NCI-H1092 treated with DMSO at 0.1 percent for 48 hours (cell line): ENCODE data around the gene C11orf16.
"Not testable (repeated sequence)": the region's sequence is repeated elsewhere in the genome, so short reads cannot be mapped to it uniquely, and the experiment has no call there.

Experiments
- DNase-seq: peaks from one replicate; lab custom pipeline; 2025; lab: John Stamatoyannopoulos, UW

The C11orf16 gene

DNA sequence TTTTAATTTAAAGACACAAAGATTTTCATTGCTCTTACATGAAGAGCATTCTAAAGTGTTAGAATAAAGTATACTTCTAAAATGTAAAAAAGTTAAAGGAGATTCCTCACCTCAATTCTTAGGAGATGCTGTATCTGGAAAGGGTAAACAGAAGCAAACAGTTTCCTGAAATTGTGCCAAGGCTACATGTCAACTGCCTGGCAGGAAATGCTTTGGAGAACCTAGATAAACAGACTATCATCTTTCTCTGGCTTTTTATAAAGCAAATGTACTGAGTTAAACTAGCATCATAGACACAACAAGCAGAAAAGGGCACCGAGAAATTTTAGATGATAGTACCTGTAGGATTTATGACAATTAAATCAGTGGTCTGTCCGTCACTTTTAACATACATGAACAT lies 46.4 kb downstream of the C11orf16 start:
- peak; percentile 45 for DNase-seq

DNA sequence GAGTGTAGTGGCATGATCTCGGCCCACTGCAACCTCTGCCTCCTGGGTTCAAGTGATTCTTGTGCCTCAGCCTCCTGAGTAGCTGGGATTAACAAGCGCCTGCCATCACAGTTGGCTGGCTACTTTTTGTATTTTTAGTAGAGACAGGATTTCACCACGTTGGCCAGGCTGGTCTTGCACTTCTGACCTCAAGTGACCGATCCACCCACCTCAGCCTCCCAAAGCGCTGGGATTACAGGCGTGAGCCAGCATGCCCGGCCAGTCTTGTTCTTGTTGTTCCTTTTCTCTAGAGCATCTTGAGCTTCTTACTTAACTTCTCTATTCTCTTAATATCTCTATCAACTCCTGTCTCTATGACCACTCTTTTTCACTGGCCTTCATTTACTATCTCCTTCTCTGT lies 51.2 kb downstream of the C11orf16 start:
- DNase-seq = not testable (repeated sequence)

DNA sequence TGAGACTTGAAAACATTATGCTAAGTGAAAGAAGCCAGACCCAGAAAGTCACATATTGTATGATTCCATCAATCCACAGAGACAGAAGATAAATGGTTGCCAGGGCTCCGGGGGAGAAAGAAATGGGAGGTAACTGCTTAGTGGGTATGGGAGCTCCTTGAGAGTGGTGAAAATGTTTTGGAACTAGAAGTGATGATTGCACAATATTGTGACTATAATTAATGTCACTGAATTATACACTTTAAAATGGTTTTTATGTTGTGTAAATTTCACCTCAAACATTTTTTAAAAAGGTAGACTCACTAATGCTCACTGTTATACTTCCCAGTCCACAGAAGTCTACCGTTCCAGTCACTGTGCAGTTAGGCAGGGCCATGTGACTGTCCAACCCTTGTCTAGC lies 54.0 kb downstream of the C11orf16 start:
- DNase-seq = no peak

DNA sequence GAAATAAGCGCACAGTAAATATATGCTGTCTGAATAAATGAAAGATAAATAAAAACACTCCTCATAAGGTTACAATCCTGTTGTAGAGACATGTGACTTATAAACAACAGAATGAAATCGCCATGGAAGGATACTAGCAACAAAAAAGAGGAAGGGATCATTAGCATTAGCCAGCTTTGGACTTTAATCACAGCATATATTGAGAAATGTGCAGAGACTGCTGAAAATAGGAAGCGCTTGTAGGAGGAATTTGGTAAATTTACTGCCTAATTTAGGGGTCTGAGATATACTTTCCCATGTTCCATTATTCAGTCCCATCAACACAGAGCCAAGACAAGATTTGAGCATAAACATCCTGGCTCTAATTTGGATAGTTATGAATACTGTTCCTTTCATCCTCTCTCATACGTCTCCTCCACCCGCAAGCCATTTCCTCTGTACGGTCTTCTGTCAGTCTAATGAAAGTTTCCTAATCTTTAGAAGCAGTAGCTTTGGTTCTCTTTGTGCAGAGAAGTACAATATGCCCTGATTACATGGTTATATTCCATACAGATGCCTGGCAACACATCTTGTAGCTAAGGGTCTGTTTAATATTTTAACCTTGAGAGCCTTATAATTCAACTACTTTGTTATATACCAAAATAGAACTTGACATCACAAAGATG lies 58.9 kb downstream of the C11orf16 start:
- no peak for DNase-seq

DNA sequence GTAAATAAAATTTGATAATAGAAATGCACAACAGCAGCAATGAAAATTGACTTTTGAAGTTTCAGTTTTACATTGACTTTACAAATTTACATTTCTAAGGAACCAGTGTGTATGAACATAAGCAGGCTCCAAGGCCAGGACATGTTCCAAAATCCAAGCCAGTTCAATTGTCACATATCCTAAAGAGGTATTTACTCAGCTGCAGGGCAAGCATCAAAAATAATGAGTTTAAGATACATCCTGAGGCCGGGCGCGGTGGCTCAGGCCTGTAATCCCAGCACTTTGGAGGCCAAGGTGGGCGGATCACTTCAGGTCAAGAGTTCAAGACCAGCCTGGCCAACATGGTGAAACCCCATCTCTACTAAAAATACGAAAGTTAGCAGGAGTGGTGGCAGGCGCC lies 60.8 kb downstream of the C11orf16 start:
- peak; percentile 74 for DNase-seq

DNA sequence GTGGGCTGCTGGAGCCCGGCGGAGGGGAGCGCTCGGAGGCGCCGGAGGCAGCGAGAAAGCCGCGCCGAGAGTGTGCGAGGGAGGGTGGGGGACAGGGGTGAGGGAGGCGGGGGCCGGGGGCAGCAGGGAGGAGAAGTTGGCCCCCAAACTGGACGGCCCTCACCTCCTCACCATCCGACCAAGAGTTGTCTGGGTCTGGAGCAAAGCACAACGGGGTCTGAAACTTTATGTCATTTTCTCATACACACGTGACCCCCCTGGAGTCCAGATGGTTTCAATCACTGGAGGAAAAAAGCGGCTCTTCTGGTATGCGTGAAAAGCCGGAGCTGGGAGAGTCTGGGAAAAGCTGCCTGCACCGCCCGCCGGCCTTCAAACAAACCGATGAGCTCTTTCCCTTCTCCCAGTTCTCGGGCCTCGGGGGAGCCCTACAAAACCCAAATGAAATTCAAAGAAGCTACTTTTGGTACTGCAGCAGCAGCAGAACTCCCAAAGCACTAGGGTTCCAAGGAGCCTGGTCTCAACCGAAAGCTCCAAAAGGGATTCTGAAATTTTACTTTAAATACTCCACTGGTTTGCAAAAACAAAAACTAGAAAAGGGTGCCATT lies 61.5 kb downstream of the C11orf16 start:
- peak; percentile 80 for DNase-seq

DNA sequence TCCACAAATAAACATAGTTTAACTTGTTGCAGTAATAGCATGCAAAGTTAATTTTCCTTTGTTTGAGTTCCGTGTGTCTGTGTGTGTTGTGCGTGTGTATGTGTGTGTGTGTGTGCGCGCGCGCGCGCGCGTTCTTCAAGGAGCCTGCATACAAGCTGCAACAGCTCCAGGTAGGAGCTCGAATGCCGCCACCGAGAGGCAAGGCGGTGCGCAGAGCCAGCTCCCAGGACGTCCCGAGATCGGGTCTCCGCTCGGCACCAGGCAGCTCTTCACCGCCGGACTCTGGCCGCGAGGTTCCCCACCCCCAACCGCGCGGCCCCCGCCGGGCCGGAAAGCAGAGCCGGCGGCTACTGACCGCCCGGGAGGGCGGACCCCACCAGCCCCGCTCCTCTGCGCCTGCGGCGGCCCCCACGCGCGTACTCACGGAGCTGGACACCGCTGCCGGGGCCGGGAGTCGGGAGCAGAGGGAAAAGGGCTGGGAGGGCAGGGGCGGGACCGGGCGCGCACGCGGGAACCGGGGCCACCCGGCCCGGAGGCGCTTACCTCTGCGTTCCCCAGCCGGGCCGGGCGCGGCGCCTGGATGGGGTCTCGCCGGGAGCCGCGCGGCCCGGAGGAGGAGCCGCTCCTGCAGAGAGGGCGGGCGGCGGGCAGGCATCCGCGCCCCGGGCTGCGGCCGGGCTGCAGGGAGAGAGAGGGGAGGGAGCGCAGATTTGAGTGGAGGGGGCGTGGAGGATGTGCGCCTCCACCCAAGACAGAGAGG lies 62.2 kb downstream of the C11orf16 start:
- DNase-seq = peak; percentile 62
